Activated naive CD4-positive, alpha-beta T cell treated with Interleukin-2 at 50 U/mL for 16 hours (primary cell): Measurements from ENCODE around the gene PROC.
A peak's percentile ranks its signal among the peaks of the same experiment; 100 is the strongest.
"Not testable (repeated sequence)": the region's sequence is repeated elsewhere in the genome, so short reads cannot be mapped to it uniquely, and the experiment has no call there.

Experiments
- DNase-seq: peaks from one replicate; pipeline ENCODE4 v3.0.0-alpha.2; 2020

Gene PROC

GRCh38 chr2:127428057-127428814, 10.0 kb downstream of the PROC start:
- no peak for DNase-seq

- no peak for DNase-seq
These were observed 10.5 kb downstream of the PROC start for GRCh38 chr2:127428815-127429109.

- no peak for DNase-seq
These were observed 11.1 kb downstream of the PROC start for GRCh38 chr2:127429291-127429690.

- no peak for DNase-seq
These were observed 11.7 kb downstream of the PROC start for GRCh38 chr2:127429844-127430425.

GRCh38 chr2:127431408-127432023, 13.3 kb downstream of the PROC start:
- DNase-seq = no peak

GRCh38 chr2:127434515-127434914, 16.3 kb downstream of the PROC start:
- no peak for DNase-seq

- no peak for DNase-seq
These were observed 18.8 kb downstream of the PROC start for GRCh38 chr2:127437056-127437455.

GRCh38 chr2:127437781-127438726, 19.8 kb downstream of the PROC start:
- DNase-seq = no peak

- DNase-seq = no peak
These were observed 21.1 kb downstream of the PROC start for GRCh38 chr2:127439343-127439742.

- no peak for DNase-seq
These were observed 30.3 kb downstream of the PROC start for GRCh38 chr2:127448526-127448925.

GRCh38 chr2:127449414-127449813, 31.2 kb downstream of the PROC start:
- DNase-seq = no peak

GRCh38 chr2:127449898-127450297, 31.7 kb downstream of the PROC start:
- no peak for DNase-seq

GRCh38 chr2:127451981-127452380, 33.8 kb downstream of the PROC start:
- no peak for DNase-seq

GRCh38 chr2:127452423-127452822, 34.2 kb downstream of the PROC start:
- DNase-seq = not testable (repeated sequence)

- DNase-seq = no peak
These were observed 34.8 kb downstream of the PROC start for GRCh38 chr2:127453013-127453391.

GRCh38 chr2:127453392-127454171, 35.4 kb downstream of the PROC start:
- no peak for DNase-seq

GRCh38 chr2:127454595-127455565, 36.7 kb downstream of the PROC start:
- DNase-seq = no peak

GRCh38 chr2:127455566-127456493, 37.6 kb downstream of the PROC start:
- peak; percentile 19 for DNase-seq

- DNase-seq = no peak
These were observed 38.7 kb downstream of the PROC start for GRCh38 chr2:127456960-127457359.

- DNase-seq = no peak
These were observed 44.2 kb downstream of the PROC start for GRCh38 chr2:127462461-127462860.
